Esophagus (tissue), 2 donors: ENCODE data around the gene DPYSL4. TPM values are rescaled to one million over a fixed set of nuclear protein-coding genes. Genes with fewer than 3 reads are reported as not detected.

Experiments
- H3K27ac ChIP-seq, 2 donors: one replicate each; pipeline ENCODE4 v1.5.1; 2013; ENCODE audit warnings: low read depth in 2 of 2, mild to moderate bottlenecking in 2 of 2, inconsistent platforms in 1 of 2, low read length in 1 of 2, moderate library complexity in 1 of 2
- H3K27me3 ChIP-seq, 2 donors: one replicate each; pipeline ENCODE4 v1.6.1; 2013; ENCODE audit warnings: low read length in 2 of 2, control low read depth in 1 of 2, mild to moderate bottlenecking in 1 of 2; ENCODE audit not compliant: insufficient read depth in 2 of 2, control insufficient read depth in 1 of 2
- H3K36me3 ChIP-seq, 2 donors: one replicate each; pipeline ENCODE4 v1.6.1; 2013; ENCODE audit warnings: low read length in 1 of 2; ENCODE audit not compliant: control insufficient read depth in 2 of 2, insufficient read depth in 2 of 2
- H3K4me1 ChIP-seq, 2 donors: one replicate each; pipeline ENCODE4 v1.6.1; 2013; ENCODE audit warnings: low read length in 1 of 2; ENCODE audit not compliant: control insufficient read depth in 2 of 2, insufficient read depth in 2 of 2
- H3K4me3 ChIP-seq, 2 donors: one replicate each; pipeline ENCODE4 v1.5.1; 2013; ENCODE audit warnings: low read length in 2 of 2, mild to moderate bottlenecking in 2 of 2, low read depth in 1 of 2, moderate library complexity in 1 of 2
- H3K9me3 ChIP-seq, 2 donors: one replicate each; pipeline ENCODE4 v1.6.1; 2013; ENCODE audit warnings: mild to moderate bottlenecking in 2 of 2, low read depth in 1 of 2, low read length in 1 of 2, moderate library complexity in 1 of 2; ENCODE audit not compliant: control insufficient read depth in 2 of 2, insufficient read depth in 1 of 2
- WGBS, 2 donors: extraction: QIAGEN DNeasy Blood & Tissue Kit; methylation state at CpG; one replicate each; pipeline ENCODE4 v1.1.7; 2013; 5-methylcytosine and 5-hydroxymethylcytosine counted together
- polyA plus RNA-seq, 2 donors: library from polyadenylated mRNA; stranded (reverse); fragments of 200-250 nt; gene quantifications; one replicate each; pipeline ENCODE4 v1.2.3, GENCODE V29; 2013
- donor health status: healthy with polysubstance abuse.
- donor health status: Bipolar disorder and iron deficiency.

Gene DPYSL4
- polyA plus RNA-seq, 2 donors, result 0.26 to 0.52 TPM

GRCh38 chr10:132237871-132238270, 51.1 kb downstream of the DPYSL4 start:
- no peak overlapping the region for H3K4me3 ChIP-seq
- no peaks in the 10 kb centered on the region for H3K27me3 ChIP-seq
- no peaks in the 10 kb centered on the region for H3K9me3 ChIP-seq
- no peak overlapping the region for H3K27ac ChIP-seq
- no peaks in the 10 kb centered on the region for H3K36me3 ChIP-seq
- no peaks in the 10 kb centered on the region for H3K4me1 ChIP-seq
- WGBS, 2 donors, result 52 to 53% methylated on average over 9 of the region's 9 CpGs

GRCh38 chr10:132238371-132239125, 51.8 kb downstream of the DPYSL4 start:
- no peaks in the 10 kb centered on the region for H3K36me3 ChIP-seq
- H3K27ac ChIP-seq, result no peak overlapping the region
- WGBS, 2 donors, result 84 to 85% methylated on average over 17 of the region's 17 CpGs
- H3K9me3 ChIP-seq, result no peaks in the 10 kb centered on the region
- no peaks in the 10 kb centered on the region for H3K27me3 ChIP-seq
- H3K4me3 ChIP-seq, result no peak overlapping the region
- no peaks in the 10 kb centered on the region for H3K4me1 ChIP-seq

- Histone ChIP-seq H3K4me3 (no peak overlapping the region), H3K4me1 (no peaks in the 10 kb centered on the region), H3K27ac (no peak overlapping the region), H3K9me3 (no peaks in the 10 kb centered on the region), H3K36me3 (no peaks in the 10 kb centered on the region), H3K27me3 (no peaks in the 10 kb centered on the region)
- 81 to 83% methylated on average over 29 of the region's 29 CpGs for WGBS, 2 donors
These were observed 52.6 kb downstream of the DPYSL4 start for GRCh38 chr10:132239126-132240031.

- Histone ChIP-seq H3K4me3 (no peak overlapping the region), H3K27ac (no peak overlapping the region), H3K27me3 (no peaks in the 10 kb centered on the region), H3K9me3 (no peaks in the 10 kb centered on the region), H3K36me3 (no peaks in the 10 kb centered on the region), H3K4me1 (no peaks in the 10 kb centered on the region)
- WGBS, 2 donors, result 85 to 87% methylated on average over 14 to 15 of the region's 15 CpGs
These were observed 53.4 kb downstream of the DPYSL4 start for GRCh38 chr10:132240156-132240555.

- H3K36me3 ChIP-seq, result no peaks in the 10 kb centered on the region
- no peaks in the 10 kb centered on the region for H3K27me3 ChIP-seq
- 80 to 85% methylated on average over 15 to 16 of the region's 16 CpGs for WGBS, 2 donors
- H3K4me1 ChIP-seq, result no peaks in the 10 kb centered on the region
- no peak overlapping the region for H3K4me3 ChIP-seq
- H3K27ac ChIP-seq, result no peak overlapping the region
- no peaks in the 10 kb centered on the region for H3K9me3 ChIP-seq
These were observed 53.8 kb downstream of the DPYSL4 start for GRCh38 chr10:132240581-132240980.

- Histone ChIP-seq H3K36me3 (no peaks in the 10 kb centered on the region), H3K27me3 (no peaks in the 10 kb centered on the region), H3K9me3 (no peaks in the 10 kb centered on the region), H3K4me3 (no peak overlapping the region), H3K27ac (no peak overlapping the region), H3K4me1 (no peaks in the 10 kb centered on the region)
- 81 to 82% methylated on average over 13 of the region's 13 CpGs for WGBS, 2 donors
These were observed 54.3 kb downstream of the DPYSL4 start for GRCh38 chr10:132241086-132241485.

GRCh38 chr10:132241496-132241895, 54.7 kb downstream of the DPYSL4 start:
- Histone ChIP-seq H3K27me3 (no peaks in the 10 kb centered on the region), H3K27ac (no peak overlapping the region), H3K4me1 (no peaks in the 10 kb centered on the region), H3K36me3 (no peaks in the 10 kb centered on the region), H3K4me3 (no peak overlapping the region), H3K9me3 (no peaks in the 10 kb centered on the region)
- 81 to 86% methylated on average over 15 of the region's 15 CpGs for WGBS, 2 donors

- Histone ChIP-seq H3K4me3 (no peak overlapping the region), H3K36me3 (no peaks in the 10 kb centered on the region), H3K4me1 (no peaks in the 10 kb centered on the region), H3K27me3 (no peaks in the 10 kb centered on the region), H3K9me3 (no peaks in the 10 kb centered on the region), H3K27ac (no peak overlapping the region)
- 81 to 83% methylated on average over 20 to 23 of the region's 23 CpGs for WGBS, 2 donors
These were observed 55.5 kb downstream of the DPYSL4 start for GRCh38 chr10:132242103-132242840.

- Histone ChIP-seq H3K4me3 (no peak overlapping the region), H3K27me3 (no peaks in the 10 kb centered on the region), H3K9me3 (no peaks in the 10 kb centered on the region), H3K27ac (no peak overlapping the region), H3K36me3 (no peaks in the 10 kb centered on the region), H3K4me1 (no peaks in the 10 kb centered on the region)
- 89 to 91% methylated on average over 12 of the region's 12 CpGs for WGBS, 2 donors
These were observed 56.4 kb downstream of the DPYSL4 start for GRCh38 chr10:132243141-132243540.
